Parathyroid adenoma (tissue), 2 donors: Measurements from ENCODE around the gene SLC7A8.

Experiments used
- H2AFZ ChIP-seq: fragments of 300-600 bp; sonication (generic); one replicate; pipeline ENCODE4 v1.7.0; 2017; ENCODE audit warnings: antibody characterized with exemption, mild to moderate bottlenecking
- H3K27ac ChIP-seq: fragments of 300-600 bp; sonication (generic); one replicate; pipeline ENCODE4 v1.7.0; 2017
- H3K27me3 ChIP-seq: fragments of 300-600 bp; sonication (generic); one replicate; pipeline ENCODE4 v1.7.0; 2017; ENCODE audit warnings: low read length; ENCODE audit not compliant: control insufficient read depth, insufficient read depth
- H3K36me3 ChIP-seq: fragments of 300-600 bp; sonication (generic); one replicate; pipeline ENCODE4 v1.7.0; 2017; ENCODE audit warnings: low read length; ENCODE audit not compliant: control insufficient read depth, insufficient read depth
- H3K4me1 ChIP-seq: fragments of 300-600 bp; sonication (generic); one replicate; pipeline ENCODE4 v1.7.0; 2017; ENCODE audit warnings: control low read depth
- H3K4me2 ChIP-seq: fragments of 300-600 bp; sonication (generic); one replicate; pipeline ENCODE4 v1.7.0; 2017; ENCODE audit warnings: low read length
- H3K4me3 ChIP-seq: fragments of 300-600 bp; sonication (generic); one replicate; pipeline ENCODE4 v1.7.0; 2017; ENCODE audit warnings: low read depth, low read length
- H3K79me2 ChIP-seq: fragments of 300-600 bp; sonication (generic); one replicate; pipeline ENCODE4 v1.7.0; 2017; ENCODE audit warnings: control low read depth
- H3K9ac ChIP-seq: fragments of 300-600 bp; sonication (generic); one replicate; pipeline ENCODE4 v1.7.0; 2017; ENCODE audit warnings: mild to moderate bottlenecking
- H3K9me3 ChIP-seq: fragments of 300-600 bp; sonication (generic); one replicate; pipeline ENCODE4 v1.7.0; 2017; ENCODE audit warnings: low read length; ENCODE audit not compliant: control insufficient read depth
- TF ChIP-seq, protein P1 (sequence below): fragments of 300-600 bp; sonication (generic); IDR thresholded peaks from one replicate; pipeline ENCODE4 v1.7.0; 2017; ENCODE audit warnings: antibody characterized with exemption, mild to moderate bottlenecking
- donor health status: primary hyperparathyroidism.

SLC7A8 gene

DNA sequence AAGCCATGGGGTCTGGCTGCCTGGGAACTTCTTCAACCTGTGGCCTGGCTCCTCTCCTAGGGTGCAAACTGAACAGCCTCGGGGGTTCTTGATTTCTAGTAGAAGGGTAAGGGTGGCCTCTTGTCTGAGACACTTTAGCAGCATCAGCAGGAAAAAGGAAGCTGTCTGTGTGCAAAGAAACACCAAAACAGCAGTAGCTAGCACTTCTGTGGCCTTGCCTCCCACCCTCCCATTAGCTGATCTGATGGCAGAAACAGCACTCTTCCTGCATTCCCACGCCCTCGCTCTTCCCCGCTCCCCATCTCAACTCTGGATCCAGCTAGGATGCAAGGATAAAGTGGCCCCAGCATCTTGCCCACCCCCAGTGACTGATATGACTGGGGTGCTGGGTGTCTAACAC lies 20.7 kb downstream of the SLC7A8 start:
- Histone ChIP-seq H3K27ac (peak overlapping the region; percentile 96), H3K4me2 (no peak overlapping the region), H2AFZ (no peak overlapping the region), H3K79me2 (peaks cover 10% of the 10 kb centered on the region), H3K36me3 (no peaks in the 10 kb centered on the region), H3K9ac (no peak overlapping the region), H3K27me3 (no peaks in the 10 kb centered on the region), H3K4me3 (no peak overlapping the region), H3K9me3 (no peaks in the 10 kb centered on the region), H3K4me1 (peaks cover 53% of the 10 kb centered on the region)
- TF ChIP-seq, protein P1, sequence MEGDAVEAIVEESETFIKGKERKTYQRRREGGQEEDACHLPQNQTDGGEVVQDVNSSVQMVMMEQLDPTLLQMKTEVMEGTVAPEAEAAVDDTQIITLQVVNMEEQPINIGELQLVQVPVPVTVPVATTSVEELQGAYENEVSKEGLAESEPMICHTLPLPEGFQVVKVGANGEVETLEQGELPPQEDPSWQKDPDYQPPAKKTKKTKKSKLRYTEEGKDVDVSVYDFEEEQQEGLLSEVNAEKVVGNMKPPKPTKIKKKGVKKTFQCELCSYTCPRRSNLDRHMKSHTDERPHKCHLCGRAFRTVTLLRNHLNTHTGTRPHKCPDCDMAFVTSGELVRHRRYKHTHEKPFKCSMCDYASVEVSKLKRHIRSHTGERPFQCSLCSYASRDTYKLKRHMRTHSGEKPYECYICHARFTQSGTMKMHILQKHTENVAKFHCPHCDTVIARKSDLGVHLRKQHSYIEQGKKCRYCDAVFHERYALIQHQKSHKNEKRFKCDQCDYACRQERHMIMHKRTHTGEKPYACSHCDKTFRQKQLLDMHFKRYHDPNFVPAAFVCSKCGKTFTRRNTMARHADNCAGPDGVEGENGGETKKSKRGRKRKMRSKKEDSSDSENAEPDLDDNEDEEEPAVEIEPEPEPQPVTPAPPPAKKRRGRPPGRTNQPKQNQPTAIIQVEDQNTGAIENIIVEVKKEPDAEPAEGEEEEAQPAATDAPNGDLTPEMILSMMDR: no peak

GRCh38 chr14:23162005-23162404 lies 21.5 kb downstream of the SLC7A8 start:
- TF ChIP-seq, protein P1: no peak
- Histone ChIP-seq H3K4me3 (no peak overlapping the region), H3K9ac (no peak overlapping the region), H3K79me2 (peaks cover 10% of the 10 kb centered on the region), H3K9me3 (no peaks in the 10 kb centered on the region), H2AFZ (no peak overlapping the region), H3K36me3 (no peaks in the 10 kb centered on the region), H3K4me1 (peaks cover 46% of the 10 kb centered on the region), H3K27ac (peak overlapping the region; percentile 96), H3K4me2 (no peak overlapping the region), H3K27me3 (no peaks in the 10 kb centered on the region)

DNA sequence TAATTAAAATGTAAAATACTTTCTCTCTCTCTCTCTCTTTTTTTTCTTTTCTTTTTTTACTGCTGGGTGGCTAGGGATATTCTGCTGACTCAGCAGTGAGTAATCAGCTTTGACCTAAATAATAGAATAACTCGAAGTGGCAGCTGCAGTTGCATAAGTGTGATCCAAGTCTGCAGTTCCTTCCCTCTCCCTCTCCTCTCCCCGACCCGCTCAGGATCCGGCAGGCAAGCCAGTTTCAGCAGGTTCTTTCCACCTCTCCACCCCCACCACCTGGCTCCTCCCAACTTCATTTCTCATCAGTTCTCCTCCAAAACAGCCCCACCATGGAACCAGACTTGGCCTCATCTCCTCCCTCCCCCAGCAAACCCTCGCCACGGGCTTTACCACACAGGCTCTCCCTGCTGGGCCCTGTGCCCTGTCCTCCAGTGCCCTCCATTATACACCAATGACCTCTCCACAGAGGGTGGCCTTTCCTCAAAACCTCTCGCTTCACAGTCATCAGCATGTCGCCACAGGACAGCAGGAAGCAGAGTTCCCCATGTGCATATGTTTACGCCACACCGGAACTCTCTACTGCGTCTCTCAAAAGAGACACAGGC lies 22.4 kb downstream of the SLC7A8 start:
- peak overlapping the region; percentile 96 for H3K27ac ChIP-seq
- peaks cover 5% of the 10 kb centered on the region for H3K79me2 ChIP-seq
- peak overlapping the region; percentile 56 for H3K4me2 ChIP-seq
- TF ChIP-seq, protein P1: no peak
- H3K9ac ChIP-seq: no peak overlapping the region
- H3K4me1 ChIP-seq: peaks cover 46% of the 10 kb centered on the region
- no peaks in the 10 kb centered on the region for H3K27me3 ChIP-seq
- H3K36me3 ChIP-seq: no peaks in the 10 kb centered on the region
- no peaks in the 10 kb centered on the region for H3K9me3 ChIP-seq
- peak overlapping the region; percentile 43 for H3K4me3 ChIP-seq
- H2AFZ ChIP-seq: peak overlapping the region; percentile 47

DNA sequence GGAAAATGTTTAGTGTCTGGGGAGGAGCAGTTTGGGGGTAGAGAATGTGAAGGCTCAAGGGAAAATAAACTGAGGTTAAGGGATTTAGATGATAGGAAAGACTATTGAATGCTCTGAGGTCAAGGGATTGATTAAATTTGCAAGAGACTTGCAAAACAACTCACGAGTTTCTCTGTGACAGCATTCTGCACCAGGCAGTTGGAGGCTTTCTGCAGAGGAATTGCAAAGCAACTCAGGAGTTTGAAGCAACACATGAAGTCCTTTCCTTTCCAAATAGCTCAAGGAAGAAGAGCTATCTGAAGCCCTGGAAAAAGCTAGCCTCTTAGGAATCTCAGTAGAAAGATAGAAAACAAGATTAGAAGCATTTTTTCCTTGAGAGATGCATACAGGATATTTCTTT lies 23.9 kb downstream of the SLC7A8 start:
- Histone ChIP-seq H3K4me1 (peaks cover 54% of the 10 kb centered on the region), H2AFZ (no peak overlapping the region), H3K36me3 (no peaks in the 10 kb centered on the region), H3K27ac (peak overlapping the region; percentile 96), H3K79me2 (peaks cover 3% of the 10 kb centered on the region), H3K27me3 (no peaks in the 10 kb centered on the region), H3K9me3 (no peaks in the 10 kb centered on the region), H3K9ac (no peak overlapping the region), H3K4me3 (no peak overlapping the region), H3K4me2 (peak overlapping the region; percentile 24)
- TF ChIP-seq, protein P1: no peak

DNA sequence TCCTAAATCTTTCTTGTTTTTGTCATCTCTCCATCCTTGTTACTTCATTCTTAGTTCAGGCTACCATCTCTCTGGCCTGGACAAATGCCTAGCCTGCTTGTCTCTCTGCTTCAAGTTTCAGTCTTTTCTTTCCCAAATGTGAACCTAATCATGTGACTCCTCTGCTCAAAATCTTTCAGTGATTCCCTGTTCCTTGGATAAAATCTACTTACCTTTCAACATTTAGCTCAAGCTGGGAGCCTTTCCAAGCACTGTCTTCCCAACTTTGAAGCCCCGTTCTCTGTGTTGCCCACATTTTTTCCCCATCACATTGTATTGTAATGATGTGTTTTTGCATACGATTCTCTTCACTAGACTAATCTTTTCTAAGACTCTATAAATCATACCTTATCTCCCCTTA lies 24.7 kb downstream of the SLC7A8 start:
- no peaks in the 10 kb centered on the region for H3K9me3 ChIP-seq
- no peak overlapping the region for H3K9ac ChIP-seq
- H2AFZ ChIP-seq: no peak overlapping the region
- H3K27me3 ChIP-seq: no peaks in the 10 kb centered on the region
- peak overlapping the region; percentile 96 for H3K27ac ChIP-seq
- no peak overlapping the region for H3K4me2 ChIP-seq
- H3K4me1 ChIP-seq: peaks cover 62% of the 10 kb centered on the region
- TF ChIP-seq, protein P1: no peak
- no peaks in the 10 kb centered on the region for H3K79me2 ChIP-seq
- H3K36me3 ChIP-seq: no peaks in the 10 kb centered on the region
- H3K4me3 ChIP-seq: no peak overlapping the region
